GM06990 (cell line): ENCODE measurements around the gene NAA80.

Source experiments
- DNase-seq: peaks from one replicate; pipeline ENCODE4 v3.0.0-alpha.2; 2011; ENCODE audit not compliant: insufficient read length; ENCODE audit errors: extremely low read depth
- H3K27me3 ChIP-seq: replicated peaks from 2 replicates; pipeline ENCODE4 v1.6.0; 2011; ENCODE audit warnings: low read length; ENCODE audit not compliant: control insufficient read depth, insufficient read depth
- H3K36me3 ChIP-seq: 2 replicates; pipeline ENCODE4 v1.5.1; 2011; ENCODE audit warnings: low read length; ENCODE audit not compliant: control insufficient read depth, insufficient read depth
- H3K4me3 ChIP-seq: replicated peaks from 2 replicates; pipeline ENCODE4 v1.5.1; 2011; ENCODE audit warnings: low read depth, mild to moderate bottlenecking, control low read depth, low read length
- CTCF ChIP-seq: IDR thresholded peaks from 2 replicates; pipeline ENCODE4 v1.5.1; 2011; ENCODE audit warnings: low read length, control low read depth, mild to moderate bottlenecking, inconsistent platforms; ENCODE audit not compliant: insufficient read depth, poor library complexity, severe bottlenecking

NAA80 gene

DNA sequence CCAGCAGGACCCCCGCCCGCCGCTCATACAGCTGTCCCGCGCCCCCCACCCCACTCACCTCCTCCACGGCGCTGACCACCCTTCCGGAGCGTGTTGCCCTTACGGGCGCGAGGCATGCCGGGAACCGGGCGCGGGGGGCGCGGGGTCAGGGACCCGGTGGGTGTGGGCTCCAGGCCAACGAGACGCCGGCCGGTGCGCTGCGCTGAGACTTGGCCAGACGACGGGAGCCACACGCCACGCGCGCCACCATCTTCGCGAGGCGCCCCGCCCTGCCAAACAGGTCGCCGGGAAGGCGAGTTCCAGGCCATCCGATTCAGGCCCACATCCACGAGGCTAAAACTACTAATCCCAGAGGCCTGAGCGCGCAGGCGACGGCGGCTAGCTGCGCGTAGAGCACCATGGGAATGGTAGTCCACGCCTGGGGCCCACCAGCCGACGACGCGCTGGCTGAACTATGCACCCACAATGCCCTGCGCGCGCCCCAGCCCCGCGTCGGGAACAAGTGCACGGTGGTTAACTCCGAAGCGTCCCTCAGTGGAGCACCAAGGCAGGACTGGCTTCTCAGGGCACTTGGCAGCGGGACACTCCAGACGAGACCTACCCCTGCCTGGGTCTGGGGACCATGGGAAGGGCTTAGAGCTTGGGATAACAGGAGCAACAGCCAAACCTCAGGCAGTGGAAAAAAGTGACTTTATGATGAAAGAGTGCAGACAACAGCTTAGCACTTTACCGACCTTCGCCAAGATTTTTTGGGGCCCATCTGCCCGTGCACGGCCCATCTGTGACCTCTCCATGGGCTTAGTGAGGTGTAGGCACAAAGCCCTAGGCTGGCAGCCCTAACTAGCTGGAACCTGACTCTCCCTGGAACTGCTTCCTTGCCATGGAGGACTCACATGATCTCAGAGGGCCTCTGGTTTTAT, 6.8 kb downstream of the NAA80 start, which contains the start of gene IFRD2:
Gene IFRD2 (minus strand): TSS at position 271 of the 920 bp plus-strand sequence. CDS start 155 bp downstream, at position 116.
- no peak for TF ChIP-seq CTCF

GRCh38 chr3:50290161-50290641, 9.0 kb downstream of the NAA80 start:
- no peak for TF ChIP-seq CTCF
- peaks cover 28% of the 10 kb centered on the region for H3K36me3 ChIP-seq
- peak; percentile 3 for DNase-seq
- no peaks in the 10 kb centered on the region for H3K27me3 ChIP-seq
- no peak overlapping the region for H3K4me3 ChIP-seq

More for the DNA sequence above, 6.8 kb downstream of the NAA80 start, which contains the start of gene IFRD2:
- DNase-seq: peak; percentile 97
- Histone ChIP-seq H3K4me3 (peak within 1 kb of the TSS; percentile 95), H3K36me3 (peaks cover 22% of the 10 kb centered on the region), H3K27me3 (no peaks in the 10 kb centered on the region)

DNA sequence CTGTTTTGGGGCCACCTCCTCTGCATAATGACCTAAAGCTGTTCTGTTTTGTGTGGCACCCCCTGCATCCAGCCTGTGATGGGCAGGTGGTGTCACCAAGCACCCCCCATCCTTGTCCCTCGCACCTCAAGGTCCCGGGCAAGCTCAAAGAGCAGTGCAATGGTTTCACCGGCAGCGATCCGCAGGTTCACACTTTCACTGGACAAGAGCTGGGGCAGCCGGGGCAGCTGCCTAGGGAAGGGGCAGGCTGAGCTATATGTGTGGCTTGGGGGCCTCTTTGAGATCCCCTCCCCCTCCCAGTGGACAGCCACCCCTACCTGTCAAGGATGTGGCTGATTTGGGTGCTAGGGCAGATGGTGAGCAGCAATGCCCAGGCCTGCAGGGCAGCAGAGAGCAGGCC, 10.1 kb downstream of the NAA80 start:
- Histone ChIP-seq H3K4me3 (no peak overlapping the region), H3K27me3 (no peaks in the 10 kb centered on the region), H3K36me3 (peaks cover 28% of the 10 kb centered on the region)
- no peak for TF ChIP-seq CTCF
- peak; percentile 3 for DNase-seq

- H3K4me3 ChIP-seq: no peak overlapping the region
- H3K36me3 ChIP-seq: peaks cover 28% of the 10 kb centered on the region
- peak; percentile 14 for DNase-seq
- H3K27me3 ChIP-seq: no peaks in the 10 kb centered on the region
- no peak for TF ChIP-seq CTCF
Observed at GRCh38 chr3:50288387-50289007, 10.7 kb downstream of the NAA80 start.

- peaks cover 28% of the 10 kb centered on the region for H3K36me3 ChIP-seq
- H3K27me3 ChIP-seq: no peaks in the 10 kb centered on the region
- peak; percentile 1 for DNase-seq
- no peak overlapping the region for H3K4me3 ChIP-seq
- no peak for TF ChIP-seq CTCF
Observed at GRCh38 chr3:50287262-50287661, 11.9 kb downstream of the NAA80 start.
